Pancreas (tissue), 10 donors: ENCODE measurements around the gene FBXO33. TPM values are rescaled to one million over a fixed set of nuclear protein-coding genes. Genes with fewer than 3 reads are reported as not detected.
"Not testable (repeated sequence)": the region's sequence is repeated elsewhere in the genome, so short reads cannot be mapped to it uniquely, and the experiment has no call there.

Source experiments
- ATAC-seq, 4 donors: fragments of 200-7000 bp; cut with Tn5 transposase; one replicate each; pipeline versions ENCODE4 v1.8.0 to v1.9.1; 2020; ENCODE audit warnings: mild to moderate bottlenecking in 4 of 4, moderate library complexity in 4 of 4
- DNase-seq, 6 donors: peaks; one replicate each; pipeline ENCODE4 v3.0.0-alpha.2; 2020
- FAIRE-seq: peaks from 2 replicates; lab custom pipeline; 2012; peaks lifted over from hg19 to GRCh38; lab: Jason Lieb, UNC
- H3K27ac ChIP-seq, 4 donors: fragments of 200-600 bp; sonication (generic); 1 replicate in 3 of 4; 2 replicates in 1 of 4; pipeline versions ENCODE4 v1.5.0 to v1.8.0; 2020
- H3K27me3 ChIP-seq, 4 donors: fragments of 200-600 bp; one replicate each; pipeline ENCODE4 v1.8.0; 2021
- H3K36me3 ChIP-seq, 3 donors: fragments of 200-600 bp; sonication (generic) in 1 of 3; one replicate each; pipeline versions ENCODE4 v1.5.0 to v1.8.0; 2020 to 2021
- H3K4me1 ChIP-seq, 3 donors: fragments of 200-600 bp; one replicate each; pipeline ENCODE4 v1.8.0; 2021
- H3K4me3 ChIP-seq, 4 donors: fragments of 200-600 bp; sonication (generic) in 2 of 4; one replicate each; pipeline versions ENCODE4 v1.5.0 to v1.8.0; 2020 to 2021
- H3K9me3 ChIP-seq, 4 donors: fragments of 200-600 bp; one replicate each; pipeline ENCODE4 v1.8.0; 2021
- whole genome bisulfite sequencing, 2 donors: extraction: QIAGEN DNeasy Blood & Tissue Kit; methylation state at CpG; one replicate each; pipeline ENCODE4 v1.1.7; 2013; 5-methylcytosine and 5-hydroxymethylcytosine counted together
- intact Hi-C, 3 donors: fragments of 100-400 bp; cut with DNase I; formaldehyde crosslinking; loops; one replicate each; pipeline versions ENCODE4 v1.11.1 to v1.14.2; 2022
- polyA plus RNA-seq, 2 donors: library from polyadenylated mRNA; stranded (reverse); fragments of 200-250 nt; gene quantifications; one replicate each; pipeline ENCODE4 v1.2.3, GENCODE V29; 2013
- total RNA-seq, 6 donors: library from RNA; stranded (reverse); fragmentation: NEBNext Ultra II Directional in 4 of 6; extraction: Animal tissue kit (Norgen Biotek cat#: 25700) in 4 of 6; gene quantifications; one replicate each; pipeline versions ENCODE4 v1.2.1 to v1.2.4, GENCODE V29; 2021 to 2023
- TF ChIP-seq, protein P1 (sequence below), 4 donors: fragments of 200-600 bp; sonication (generic) in 3 of 4; IDR thresholded peaks; one replicate each; pipeline versions ENCODE4 v1.5.0 to v1.8.0; 2021; ENCODE audit warnings: antibody characterized with exemption in 4 of 4
- donor health status: healthy with polysubstance abuse.
- donor health status: DM: no; HTN: no; CAD: no; lungs with moderate emphysema.
- donor health status: DM: no; HTN: no; CAD: no.
- donor health status: control.
- donor health status: control.
- donor health status: Bipolar disorder and iron deficiency.
- donor health status: DM: yes; HTN: yes; CAD: no.
- donor health status: DM: no; HTN: no; CAD: no.
- donor health status: DM: no; HTN: no; CAD: no.
- donor health status: DM: yes; HTN: yes; CAD: no.

FBXO33 gene
- total and polyA plus RNA-seq, 8 donors, result 2.1 to 6.9 (median 4.8) TPM

- 84 to 91% methylated on average over 2 of the region's 2 CpGs for WGBS, 2 donors
- H3K4me1 ChIP-seq, result peaks cover 0 to 7% (median 5%) of the 10 kb centered on the region in 3 donors
- no peak for DNase-seq
- TF ChIP-seq, protein P1, sequence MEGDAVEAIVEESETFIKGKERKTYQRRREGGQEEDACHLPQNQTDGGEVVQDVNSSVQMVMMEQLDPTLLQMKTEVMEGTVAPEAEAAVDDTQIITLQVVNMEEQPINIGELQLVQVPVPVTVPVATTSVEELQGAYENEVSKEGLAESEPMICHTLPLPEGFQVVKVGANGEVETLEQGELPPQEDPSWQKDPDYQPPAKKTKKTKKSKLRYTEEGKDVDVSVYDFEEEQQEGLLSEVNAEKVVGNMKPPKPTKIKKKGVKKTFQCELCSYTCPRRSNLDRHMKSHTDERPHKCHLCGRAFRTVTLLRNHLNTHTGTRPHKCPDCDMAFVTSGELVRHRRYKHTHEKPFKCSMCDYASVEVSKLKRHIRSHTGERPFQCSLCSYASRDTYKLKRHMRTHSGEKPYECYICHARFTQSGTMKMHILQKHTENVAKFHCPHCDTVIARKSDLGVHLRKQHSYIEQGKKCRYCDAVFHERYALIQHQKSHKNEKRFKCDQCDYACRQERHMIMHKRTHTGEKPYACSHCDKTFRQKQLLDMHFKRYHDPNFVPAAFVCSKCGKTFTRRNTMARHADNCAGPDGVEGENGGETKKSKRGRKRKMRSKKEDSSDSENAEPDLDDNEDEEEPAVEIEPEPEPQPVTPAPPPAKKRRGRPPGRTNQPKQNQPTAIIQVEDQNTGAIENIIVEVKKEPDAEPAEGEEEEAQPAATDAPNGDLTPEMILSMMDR (IDR thresholded peaks at IDR 0.05), result no peak
- no peak for FAIRE-seq
- no peaks in the 10 kb centered on the region for H3K27me3 ChIP-seq
- no peak overlapping the region for H3K4me3 ChIP-seq
- H3K9me3 ChIP-seq, result peaks cover 0 to 3% (median 0%) of the 10 kb centered on the region in 4 donors
- intact Hi-C loops, result no loop called here
- H3K36me3 ChIP-seq, result peaks cover 0 to 5% (median 0%) of the 10 kb centered on the region in 3 donors
- ATAC-seq, result peak in 1 of 4 donors; percentile 24
- no peak overlapping the region for H3K27ac ChIP-seq
Measured at GRCh38 chr14:39367387-39367751, 64.9 kb downstream of the FBXO33 start.

GRCh38 chr14:39366460-39367386 is 65.5 kb downstream of the FBXO33 start:
- no peak for DNase-seq
- no peak for ATAC-seq
- no peak for FAIRE-seq
- Histone ChIP-seq H3K4me1 (peaks cover 0 to 7% (median 5%) of the 10 kb centered on the region in 3 donors), H3K4me3 (no peak overlapping the region), H3K9me3 (peaks cover 0 to 3% (median 0%) of the 10 kb centered on the region in 4 donors), H3K27me3 (no peaks in the 10 kb centered on the region), H3K27ac (no peak overlapping the region), H3K36me3 (peaks cover 0 to 5% (median 0%) of the 10 kb centered on the region in 3 donors)
- intact Hi-C loops, result no loop called here
- TF ChIP-seq, protein P1 (IDR thresholded peaks at IDR 0.05), result no peak
- WGBS, 2 donors, result 93 to 94% methylated on average over 10 of the region's 10 CpGs

GRCh38 chr14:39365354-39365753 is 66.9 kb downstream of the FBXO33 start:
- Histone ChIP-seq H3K27me3 (no peaks in the 10 kb centered on the region), H3K9me3 (peaks cover 0 to 3% (median 0%) of the 10 kb centered on the region in 4 donors), H3K27ac (no peak overlapping the region), H3K4me1 (peaks cover 0 to 5% (median under 1%) of the 10 kb centered on the region in 3 donors), H3K36me3 (peaks cover 0 to 3% (median 0%) of the 10 kb centered on the region in 3 donors), H3K4me3 (no peak overlapping the region)
- FAIRE-seq, result no peak
- no peak for ATAC-seq
- intact Hi-C loops, result no loop called here
- TF ChIP-seq, protein P1 (IDR thresholded peaks at IDR 0.05), result no peak
- 98 to 100% methylated on average over 1 of the region's 1 CpG for WGBS, 2 donors
- DNase-seq, result no peak

- intact Hi-C loops, result no loop called here
- FAIRE-seq, result no peak
Measured at GRCh38 chr14:39364509-39364908, 67.7 kb downstream of the FBXO33 start.

GRCh38 chr14:39361556-39361955 is 70.7 kb downstream of the FBXO33 start:
- H3K9me3 ChIP-seq, H3K4me1 ChIP-seq, H3K4me3 ChIP-seq, FAIRE-seq, H3K27me3 ChIP-seq, ATAC-seq, DNase-seq, intact Hi-C loops, H3K36me3 ChIP-seq, H3K27ac ChIP-seq: not testable (repeated sequence)
- 92 to 95% methylated on average over 5 of the region's 5 CpGs for WGBS, 2 donors

More at GRCh38 chr14:39364509-39364908, 67.7 kb downstream of the FBXO33 start:
- Histone ChIP-seq H3K27ac (no peak overlapping the region), H3K27me3 (no peaks in the 10 kb centered on the region), H3K4me3 (no peak overlapping the region), H3K36me3 (no peaks in the 10 kb centered on the region), H3K9me3 (peaks cover 0 to 3% (median 0%) of the 10 kb centered on the region in 4 donors), H3K4me1 (peaks cover 0 to 5% (median 0%) of the 10 kb centered on the region in 3 donors)
- ATAC-seq, result no peak
- TF ChIP-seq, protein P1 (IDR thresholded peaks at IDR 0.05), result no peak
- 97 to 98% methylated on average over 1 of the region's 1 CpG for WGBS, 2 donors
- no peak for DNase-seq
